Ovary (tissue), 9 donors: ENCODE results near the gene DDA1. TPM values are rescaled to one million over a fixed set of nuclear protein-coding genes. Genes with fewer than 3 reads are reported as not detected.
"Not testable (repeated sequence)": the region's sequence is repeated elsewhere in the genome, so short reads cannot be mapped to it uniquely, and the experiment has no call there.

Experiments
- DNase-seq, 5 donors: peaks; one replicate each; pipeline ENCODE4 v3.0.0-alpha.2; 2019 to 2020
- H3K27ac ChIP-seq, 2 donors: fragments of 200-600 bp; one replicate each; pipeline versions ENCODE4 v1.5.1 to v1.8.0; 2019 to 2022
- H3K27me3 ChIP-seq: fragments of 200-600 bp; one replicate; pipeline ENCODE4 v1.8.0; 2022
- H3K36me3 ChIP-seq: fragments of 200-600 bp; sonication (generic); one replicate; pipeline ENCODE4 v1.5.1; 2019
- H3K4me1 ChIP-seq: one replicate; pipeline ENCODE4 v1.8.1; 2013; ENCODE audit warnings: mild to moderate bottlenecking, moderate library complexity; ENCODE audit not compliant: insufficient read depth
- H3K4me3 ChIP-seq: fragments of 200-600 bp; sonication (generic); one replicate; pipeline ENCODE4 v1.5.1; 2017
- H3K9me3 ChIP-seq, 2 donors: fragments of 200-600 bp in 1 of 2; sonication (generic) in 1 of 2; one replicate each; pipeline versions ENCODE4 v1.5.1 to v1.8.1; 2013 to 2019; ENCODE audit warnings: mild to moderate bottlenecking in 1 of 2, moderate library complexity in 1 of 2
- CTCF ChIP-seq, 3 donors: fragments of 450-650 bp in 2 of 3; fragments of 200-600 bp in 1 of 3; IDR thresholded peaks; one replicate each; pipeline versions ENCODE4 v1.5.1 to v1.8.0; 2016 to 2022; ENCODE audit warnings: antibody characterized with exemption in 3 of 3, mild to moderate bottlenecking in 1 of 3
- EP300 ChIP-seq: sonication (generic); formaldehyde crosslinking; IDR thresholded peaks from one replicate; pipeline ENCODE4 v1.6.1; 2017; ENCODE audit warnings: antibody characterized with exemption
- POLR2A ChIP-seq: fragments of 450-650 bp; IDR thresholded peaks from one replicate; pipeline ENCODE4 v1.6.1; 2017; ENCODE audit warnings: antibody characterized with exemption, mild to moderate bottlenecking, moderate library complexity
- WGBS, 3 donors: extraction: QIAGEN DNeasy Blood & Tissue Kit in 1 of 3; methylation state at CpG; one replicate each; pipeline versions ENCODE4 v1.1.5 to v1.1.7; 2013 to 2017; 5-methylcytosine and 5-hydroxymethylcytosine counted together
- intact Hi-C, 4 donors: fragments of 100-400 bp; cut with DNase I; formaldehyde crosslinking; loops; one replicate each; pipeline versions ENCODE4 v1.11.0 to v1.15.1; 2022 to 2023
- polyA plus RNA-seq, 2 donors: library from polyadenylated mRNA; stranded (reverse); fragments of 200-250 nt in 1 of 2; fragments of 350-450 nt in 1 of 2; fragmentation: Illumina TruSeq in 1 of 2; extraction: RNeasy Lipid Tissue Mini Kit (QIAGEN cat#74804) in 1 of 2; gene quantifications; one replicate each; pipeline ENCODE4 v1.2.3, GENCODE V29; 2013 to 2014
- total RNA-seq, 7 donors: library from RNA; depleted of rRNA in 2 of 7; stranded (reverse); fragments of >200 nt in 2 of 7; fragmentation: NEBNext Ultra II Directional in 3 of 7; extraction: Animal tissue kit (Norgen Biotek cat#: 25700) in 3 of 7; gene quantifications; one replicate each; pipeline versions ENCODE4 v1.1.0 to v1.2.4, GENCODE V29; 2016 to 2023
- donor health status: DM: no; HTN: no; CAD: no; lungs with moderate emphysema.
- donor health status: DM: no; HTN: no; CAD: no.
- donor health status: Bipolar disorder and iron deficiency.
- donor health status: DM: yes; HTN: yes; CAD: no.
- donor health status: DM: no; HTN: no; CAD: no.
- donor health status: DM: yes; HTN: yes; CAD: no.

Gene DDA1
- total and polyA plus RNA-seq, 9 donors = 6.3 to 32.6 (median 20.2) TPM

DNA sequence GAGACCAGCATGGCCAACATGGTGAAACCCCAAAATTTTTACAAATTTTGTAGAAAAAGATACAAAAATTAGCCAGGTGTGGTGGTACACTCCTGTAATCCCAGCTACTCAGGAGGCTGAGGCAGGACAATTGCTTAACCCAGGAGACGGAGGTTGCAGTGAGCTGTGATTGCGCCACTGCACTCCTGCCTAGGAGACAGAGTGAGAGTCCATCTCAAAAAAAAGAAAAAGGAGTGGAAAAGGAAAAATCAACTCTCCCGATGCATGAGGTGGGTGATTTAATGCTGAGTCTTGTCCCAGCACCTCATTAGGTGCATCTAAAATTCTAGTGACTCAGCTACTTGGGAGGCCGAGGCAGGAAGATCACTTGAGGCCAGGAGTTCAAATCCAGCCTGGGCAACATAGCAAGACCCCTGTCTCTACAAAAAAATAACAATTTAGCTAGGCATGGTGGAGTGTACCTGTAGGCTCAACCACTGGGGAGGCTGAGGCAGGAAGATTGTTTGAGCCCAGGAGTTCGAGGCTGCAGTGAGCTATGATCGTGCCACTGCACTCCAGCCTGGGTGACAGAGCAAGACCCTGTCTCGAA lies 47.8 kb downstream of the DDA1 start:
- Histone ChIP-seq H3K36me3 (no peaks in the 10 kb centered on the region), H3K9me3 (no peaks in the 10 kb centered on the region), H3K27me3 (no peaks in the 10 kb centered on the region), H3K4me1 (no peaks in the 10 kb centered on the region), H3K4me3 (no peak overlapping the region), H3K27ac (no peak overlapping the region)
- intact Hi-C loops = no loop called here
- TF ChIP-seq EP300 (no peak), POLR2A (no peak), CTCF (IDR thresholded peaks at IDR 0.05) (no peak)
- DNase-seq = no peak
- 87 to 94% (median 90%) methylated on average over 7 of the region's 7 CpGs for WGBS, 3 donors

- Histone ChIP-seq H3K36me3 (no peaks in the 10 kb centered on the region), H3K4me3 (no peak overlapping the region), H3K27me3 (no peaks in the 10 kb centered on the region), H3K9me3 (no peaks in the 10 kb centered on the region), H3K27ac (no peak overlapping the region), H3K4me1 (no peaks in the 10 kb centered on the region)
- TF ChIP-seq EP300 (no peak), POLR2A (no peak), CTCF (IDR thresholded peaks at IDR 0.05) (no peak)
- no peak for DNase-seq
- intact Hi-C loops = no loop called here
- WGBS, 3 donors = 82 to 84% (median 84%) methylated on average over 11 of the region's 11 CpGs
Measured at GRCh38 chr19:17357724-17358123, 48.4 kb downstream of the DDA1 start.

DNA sequence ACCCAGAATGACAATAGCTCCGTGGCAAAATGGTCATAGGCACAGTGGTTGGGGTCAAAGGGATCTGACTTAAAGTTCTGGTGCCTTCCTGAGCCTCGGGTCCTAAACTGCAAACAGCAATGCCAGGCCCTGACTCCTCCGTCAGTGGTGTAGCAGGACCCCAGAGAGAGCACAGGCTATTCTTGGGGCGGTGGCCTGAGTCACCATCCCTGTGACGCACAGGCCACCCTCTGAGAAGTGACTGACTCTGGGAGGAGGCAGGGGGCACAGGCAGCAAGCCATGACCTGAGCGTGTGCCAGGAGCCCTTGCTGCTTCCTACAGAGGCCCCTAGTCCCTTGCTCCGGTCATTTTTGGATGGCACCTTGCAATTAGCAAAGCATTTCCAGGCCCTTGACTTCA lies 49.0 kb downstream of the DDA1 start:
- 80 to 88% (median 84%) methylated on average over 7 of the region's 7 CpGs for WGBS, 3 donors
- Histone ChIP-seq H3K4me1 (no peaks in the 10 kb centered on the region), H3K27ac (no peak overlapping the region), H3K9me3 (no peaks in the 10 kb centered on the region), H3K36me3 (no peaks in the 10 kb centered on the region), H3K4me3 (no peak overlapping the region), H3K27me3 (no peaks in the 10 kb centered on the region)
- TF ChIP-seq EP300 = no peak
- no peak for TF ChIP-seq CTCF (IDR thresholded peaks at IDR 0.05)
- TF ChIP-seq POLR2A = no peak
- DNase-seq = no peak
- intact Hi-C loops = no loop called here

DNA sequence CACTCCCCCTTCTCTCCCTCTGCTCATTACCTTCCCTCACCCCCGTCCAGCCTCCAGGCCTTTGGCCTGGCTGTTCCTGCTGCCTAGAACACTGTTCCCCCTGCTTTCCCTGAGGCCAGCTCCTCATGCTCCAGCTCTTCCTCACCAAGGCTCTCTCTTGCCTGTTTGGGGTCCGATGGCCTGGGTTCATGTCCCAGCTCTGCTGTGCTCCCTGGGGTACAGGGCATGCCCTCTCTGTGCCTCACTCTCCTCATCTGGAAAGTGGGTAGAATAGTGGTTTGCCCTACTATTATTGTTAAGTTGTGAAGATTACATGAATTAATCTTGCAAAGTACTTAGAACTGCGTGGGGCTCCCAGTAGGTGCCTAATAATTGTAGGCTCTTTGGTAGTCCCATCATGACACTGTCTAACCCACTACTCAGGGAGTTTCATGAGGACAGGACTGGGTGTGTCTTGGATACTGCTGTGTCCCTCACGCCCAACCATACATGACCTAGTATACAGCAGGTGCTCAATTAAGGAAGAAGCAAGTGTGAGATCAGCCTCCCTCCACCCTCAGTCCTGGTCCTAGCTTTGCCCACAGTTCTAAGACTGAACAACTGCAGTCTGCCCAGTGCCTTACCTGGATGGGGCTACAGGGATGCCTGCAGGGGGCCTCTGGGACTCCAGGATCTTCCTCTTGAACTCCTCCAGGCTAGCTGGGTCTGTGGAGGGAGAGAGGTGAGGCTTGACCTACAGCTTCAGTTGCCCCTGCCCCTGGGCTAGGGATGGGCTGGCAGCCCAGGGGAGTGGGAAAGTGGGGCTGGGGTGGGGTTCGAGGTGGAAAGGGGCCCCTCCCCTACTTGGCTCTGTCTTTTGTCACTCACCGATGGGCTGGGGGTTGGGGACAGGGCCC lies 50.8 kb downstream of the DDA1 start:
- H3K9me3 ChIP-seq = no peaks in the 10 kb centered on the region
- H3K36me3 ChIP-seq = no peaks in the 10 kb centered on the region
- no peak for DNase-seq
- 84 to 91% (median 88%) methylated on average over 6 of the region's 6 CpGs for WGBS, 3 donors
- intact Hi-C loops = no loop called here
- no peak for TF ChIP-seq POLR2A
- TF ChIP-seq CTCF (IDR thresholded peaks at IDR 0.05) = no peak
- no peak for TF ChIP-seq EP300
- no peaks in the 10 kb centered on the region for H3K4me1 ChIP-seq
- H3K27ac ChIP-seq = no peak overlapping the region
- no peak overlapping the region for H3K4me3 ChIP-seq
- no peaks in the 10 kb centered on the region for H3K27me3 ChIP-seq

GRCh38 chr19:17363852-17364605 lies 54.7 kb downstream of the DDA1 start:
- H3K27ac ChIP-seq, H3K9me3 ChIP-seq, H3K27me3 ChIP-seq, H3K36me3 ChIP-seq, H3K4me1 ChIP-seq, DNase-seq, intact Hi-C loops, H3K4me3 ChIP-seq: not testable (repeated sequence)
- WGBS, 3 donors = 88 to 95% (median 95%) methylated on average over 20 of the region's 20 CpGs
